Astrocyte (in vitro differentiated cells and primary cell): ENCODE measurements around the gene YBX1. TPM values are rescaled to one million over a fixed set of nuclear protein-coding genes. Genes with fewer than 3 reads are reported as not detected.
A peak's percentile ranks its signal among the peaks of the same experiment; 100 is the strongest.

ENCODE experiments used
- DNase-seq: peaks from one replicate; pipeline ENCODE4 v3.0.0-alpha.2; 2010; ENCODE audit warnings: low read depth
- FAIRE-seq: peaks from 2 replicates; lab custom pipeline; 2011; peaks lifted over from hg19 to GRCh38; lab: Jason Lieb, UNC
- H2AFZ ChIP-seq: 2 replicates; pipeline ENCODE4 v1.6.0; 2012; ENCODE audit warnings: low read depth, low read length, inconsistent platforms
- H3K27ac ChIP-seq: 2 replicates; pipeline ENCODE4 v1.5.1; 2011; ENCODE audit warnings: low read depth, low read length, inconsistent platforms
- H3K27me3 ChIP-seq: 2 replicates; pipeline ENCODE4 v1.6.0; 2011; ENCODE audit warnings: low read length, inconsistent platforms; ENCODE audit not compliant: insufficient read depth
- H3K36me3 ChIP-seq: 2 replicates; pipeline ENCODE4 v1.5.1; 2011; ENCODE audit warnings: low read length, inconsistent platforms; ENCODE audit not compliant: insufficient read depth
- H3K4me1 ChIP-seq: 2 replicates; pipeline ENCODE4 v1.5.1; 2011; ENCODE audit warnings: low read length, inconsistent platforms; ENCODE audit not compliant: insufficient read depth
- H3K4me2 ChIP-seq: 2 replicates; pipeline ENCODE4 v1.6.0; 2012; ENCODE audit warnings: low read length, inconsistent platforms
- H3K4me3 ChIP-seq: 2 replicates; pipeline ENCODE4 v1.5.1; 2011; ENCODE audit warnings: low read depth, mild to moderate bottlenecking, low read length, inconsistent platforms; ENCODE audit not compliant: insufficient read depth
- H3K79me2 ChIP-seq: 2 replicates; pipeline ENCODE4 v1.6.0; 2012; ENCODE audit warnings: mild to moderate bottlenecking, low read length, inconsistent platforms; ENCODE audit not compliant: insufficient read depth
- H3K9ac ChIP-seq: 2 replicates; pipeline ENCODE4 v1.6.0; 2012; ENCODE audit warnings: mild to moderate bottlenecking, low read length, inconsistent platforms
- H3K9me3 ChIP-seq: 2 replicates; pipeline ENCODE4 v1.5.1; 2012; ENCODE audit warnings: low read depth, mild to moderate bottlenecking, low read length, inconsistent platforms; ENCODE audit not compliant: insufficient read depth
- H4K20me1 ChIP-seq: 2 replicates; pipeline ENCODE4 v1.6.0; 2012; ENCODE audit warnings: low read length, inconsistent platforms; ENCODE audit not compliant: insufficient read depth
- H3K27ac Mint-ChIP-seq: one replicate; pipeline ENCODE4 v1.8.0; 2021; ENCODE audit warnings: mild to moderate bottlenecking, mixed read lengths; ENCODE audit not compliant: unreplicated experiment
- H3K27me3 Mint-ChIP-seq: one replicate; pipeline ENCODE4 v1.8.0; 2021; ENCODE audit warnings: low read depth, mixed read lengths; ENCODE audit not compliant: unreplicated experiment
- H3K36me3 Mint-ChIP-seq: one replicate; pipeline ENCODE4 v1.8.0; 2021; ENCODE audit warnings: low read depth, mixed read lengths; ENCODE audit not compliant: unreplicated experiment
- H3K4me1 Mint-ChIP-seq: one replicate; pipeline ENCODE4 v1.8.0; 2021; ENCODE audit warnings: low read depth, mixed read lengths; ENCODE audit not compliant: unreplicated experiment
- H3K4me3 Mint-ChIP-seq: one replicate; pipeline ENCODE4 v1.8.0; 2021; ENCODE audit warnings: mild to moderate bottlenecking, moderate library complexity, mixed read lengths; ENCODE audit not compliant: unreplicated experiment
- H3K9me3 Mint-ChIP-seq: one replicate; pipeline ENCODE4 v1.8.0; 2021; ENCODE audit warnings: mild to moderate bottlenecking, mixed read lengths; ENCODE audit not compliant: unreplicated experiment
- CTCF ChIP-seq: IDR thresholded peaks from 2 replicates; pipeline ENCODE4 v1.5.1; 2011; ENCODE audit warnings: low read depth, mild to moderate bottlenecking, inconsistent platforms, low read length, moderate library complexity; ENCODE audit not compliant: insufficient read depth
- EZH2 ChIP-seq: IDR thresholded peaks from 2 replicates; pipeline ENCODE4 v1.6.1; 2012; ENCODE audit warnings: mild to moderate bottlenecking, low read length, inconsistent platforms; ENCODE audit not compliant: insufficient read depth
- total RNA-seq: library from RNA; stranded (reverse); gene quantifications from 2 replicates; pipeline ENCODE4 v1.2.1, GENCODE V29; 2021

Gene YBX1
- total RNA-seq, 1 donor from 2014 or later = 872 TPM

- FAIRE-seq = no peak
Observed at GRCh38 chr1:42646056-42646455, 36.2 kb upstream of the YBX1 start.

GRCh38 chr1:42657201-42657600 is 25.0 kb upstream of the YBX1 start:
- H3K9me3 Mint-ChIP-seq = no peaks in the 10 kb centered on the region
- H3K4me2 ChIP-seq = peak overlapping the region; percentile 93
- FAIRE-seq = no peak

More at GRCh38 chr1:42646056-42646455, 36.2 kb upstream of the YBX1 start:
- Histone ChIP-seq H3K9ac (no peak overlapping the region), H3K9me3 (no peaks in the 10 kb centered on the region), H3K4me3 (no peak overlapping the region), H3K79me2 (no peaks in the 10 kb centered on the region), H2AFZ (no peak overlapping the region), H3K27me3 (no peaks in the 10 kb centered on the region), H3K27ac (no peak overlapping the region), H3K4me2 (no peak overlapping the region), H4K20me1 (no peaks in the 10 kb centered on the region), H3K36me3 (no peaks in the 10 kb centered on the region), H3K4me1 (no peaks in the 10 kb centered on the region)
- no peak overlapping the region for H3K4me3 Mint-ChIP-seq
- TF ChIP-seq EZH2 (no peak), CTCF (no peak)
- DNase-seq = no peak
- H3K36me3 Mint-ChIP-seq = no peaks in the 10 kb centered on the region
- peaks cover 4% of the 10 kb centered on the region for H3K4me1 Mint-ChIP-seq
- H3K9me3 Mint-ChIP-seq = peaks cover 10% of the 10 kb centered on the region
- no peak overlapping the region for H3K27ac Mint-ChIP-seq
- peaks cover 4% of the 10 kb centered on the region for H3K27me3 Mint-ChIP-seq

More at GRCh38 chr1:42657201-42657600, 25.0 kb upstream of the YBX1 start:
- no peak for DNase-seq
- H3K4me3 Mint-ChIP-seq = peak overlapping the region; percentile 98
- H3K4me3 ChIP-seq = no peak overlapping the region
- H3K36me3 Mint-ChIP-seq = no peaks in the 10 kb centered on the region
- H3K36me3 ChIP-seq = peaks cover 7% of the 10 kb centered on the region
- H3K27ac ChIP-seq = no peak overlapping the region
- peaks cover 3% of the 10 kb centered on the region for H3K27me3 ChIP-seq
- peaks cover 4% of the 10 kb centered on the region for H3K27me3 Mint-ChIP-seq
- peaks cover 12% of the 10 kb centered on the region for H3K4me1 ChIP-seq
- H3K4me1 Mint-ChIP-seq = peaks cover 10% of the 10 kb centered on the region
- H3K9me3 ChIP-seq = no peaks in the 10 kb centered on the region
- peak overlapping the region; percentile 31 for H3K27ac Mint-ChIP-seq
- H3K79me2 ChIP-seq = peaks cover 24% of the 10 kb centered on the region
- peak overlapping the region; percentile 24 for H2AFZ ChIP-seq
- H3K9ac ChIP-seq = no peak overlapping the region
- TF ChIP-seq EZH2 (no peak), CTCF (no peak)
- H4K20me1 ChIP-seq = no peaks in the 10 kb centered on the region
